Measurements from ENCODE around the gene PICK1. TPM values are rescaled to one million over a fixed set of nuclear protein-coding genes. Genes with fewer than 3 reads are reported as not detected.

Gene PICK1
- total and polyA plus RNA-seq, 2 donors (not counting 3 experiments of a cell fraction or from before 2014, with no cell fraction given) = 18.0 to 20.8 TPM

DNA sequence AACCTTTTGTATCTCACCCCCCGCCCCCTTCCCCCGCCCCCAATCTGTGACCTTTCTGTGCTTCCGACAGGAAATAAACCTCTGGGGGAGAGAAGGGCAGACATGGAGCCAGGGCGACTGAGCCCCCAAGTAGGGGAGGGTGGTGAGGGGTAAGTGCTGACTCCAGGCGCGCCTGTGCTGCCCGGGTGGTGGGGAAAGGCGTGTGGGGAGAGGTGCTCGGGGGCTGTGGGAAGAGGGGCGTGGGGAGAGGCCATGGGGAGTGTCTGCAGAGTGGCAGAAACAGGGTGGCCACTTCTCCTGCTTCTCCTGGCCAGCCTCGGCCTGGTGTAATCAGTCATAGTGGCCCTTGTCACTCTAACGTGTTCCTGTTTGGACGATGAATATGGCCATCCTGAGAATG is 18.8 kb downstream of the PICK1 start:
- no TSS peak for BruUV-seq (replicated peaks)
- Histone ChIP-seq H3K27me3 (ENCODE audit: control insufficient read depth in 2 of 2, insufficient read depth in 2 of 2, low read length in 2 of 2) (no peaks in the 10 kb centered on the region), H3K4me2 (ENCODE audit: insufficient read depth, low read length) (no peak overlapping the region), H3K4me1 (ENCODE audit: control insufficient read depth, extremely low read depth, insufficient read depth, low read length) (no peaks in the 10 kb centered on the region), H3K9ac (replicated peaks; ENCODE audit: extremely low read depth, insufficient read depth, low read length) (no peak overlapping the region), H2AFZ (ENCODE audit: low read depth, low read length) (no peak overlapping the region), H4K20me1 (replicated peaks; ENCODE audit: control insufficient read depth, extremely low read depth, insufficient read depth, low read length) (no peaks in the 10 kb centered on the region), H3K4me3 (replicated peaks in 1 of 3; ENCODE audit: insufficient read depth in 1 of 3, low read depth in 1 of 3, low read length in 3 of 3) (no peak overlapping the region), H3K27ac (ENCODE audit: insufficient read depth, low read depth, low read length) (no peak overlapping the region), H3K36me3 (ENCODE audit: control insufficient read depth in 2 of 2, extremely low read depth in 1 of 2, insufficient read depth in 2 of 2, low read length in 2 of 2) (peaks cover 0 to 6% of the 10 kb centered on the region in 2 experiments), H3K9me3 (replicated peaks; ENCODE audit: control insufficient read depth, insufficient read depth, low read length) (no peaks in the 10 kb centered on the region), H3K79me2 (ENCODE audit: control insufficient read depth, insufficient read depth, low read length) (no peaks in the 10 kb centered on the region), H3K9me1 (replicated peaks; ENCODE audit: control insufficient read depth, extremely low read depth, insufficient read depth, low read length) (no peaks in the 10 kb centered on the region)
- CTCF ChIA-PET = no interaction called here
- FAIRE-seq (no peak), DNase-seq (ENCODE audit: low read depth, low spot score) (no peak)
- no peak for TF ChIP-seq GATA2 (IDR thresholded peaks at IDR 0.05; ENCODE audit: insufficient read depth, insufficient read length, low read depth, low read length)
- no peak for TF ChIP-seq FOS (IDR thresholded peaks at IDR 0.05; ENCODE audit: borderline replicate concordance, insufficient read depth, low read length)
- TF ChIP-seq, protein P1, sequence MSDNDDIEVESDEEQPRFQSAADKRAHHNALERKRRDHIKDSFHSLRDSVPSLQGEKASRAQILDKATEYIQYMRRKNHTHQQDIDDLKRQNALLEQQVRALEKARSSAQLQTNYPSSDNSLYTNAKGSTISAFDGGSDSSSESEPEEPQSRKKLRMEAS (IDR thresholded peaks at IDR 0.05; ENCODE audit: insufficient read depth, insufficient read length) = no peak
- TF ChIP-seq, protein P2, sequence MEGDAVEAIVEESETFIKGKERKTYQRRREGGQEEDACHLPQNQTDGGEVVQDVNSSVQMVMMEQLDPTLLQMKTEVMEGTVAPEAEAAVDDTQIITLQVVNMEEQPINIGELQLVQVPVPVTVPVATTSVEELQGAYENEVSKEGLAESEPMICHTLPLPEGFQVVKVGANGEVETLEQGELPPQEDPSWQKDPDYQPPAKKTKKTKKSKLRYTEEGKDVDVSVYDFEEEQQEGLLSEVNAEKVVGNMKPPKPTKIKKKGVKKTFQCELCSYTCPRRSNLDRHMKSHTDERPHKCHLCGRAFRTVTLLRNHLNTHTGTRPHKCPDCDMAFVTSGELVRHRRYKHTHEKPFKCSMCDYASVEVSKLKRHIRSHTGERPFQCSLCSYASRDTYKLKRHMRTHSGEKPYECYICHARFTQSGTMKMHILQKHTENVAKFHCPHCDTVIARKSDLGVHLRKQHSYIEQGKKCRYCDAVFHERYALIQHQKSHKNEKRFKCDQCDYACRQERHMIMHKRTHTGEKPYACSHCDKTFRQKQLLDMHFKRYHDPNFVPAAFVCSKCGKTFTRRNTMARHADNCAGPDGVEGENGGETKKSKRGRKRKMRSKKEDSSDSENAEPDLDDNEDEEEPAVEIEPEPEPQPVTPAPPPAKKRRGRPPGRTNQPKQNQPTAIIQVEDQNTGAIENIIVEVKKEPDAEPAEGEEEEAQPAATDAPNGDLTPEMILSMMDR (IDR thresholded peaks at IDR 0.05; ENCODE audit: extremely low read depth in 1 of 2, insufficient read depth in 1 of 2, low read depth in 1 of 2, low read length in 2 of 2) = no peak
- TF ChIP-seq EZH2 (IDR thresholded peaks at IDR 0.05; ENCODE audit: borderline replicate concordance, low read depth, low read length, severe bottlenecking) = no peak
- intact Hi-C loops (cut with micrococcal nuclease) = no loop called here
- POLR2A ChIA-PET = no interaction called here
- dilution Hi-C loops (cut with MboI; ENCODE audit: extremely low pct_ligation_motif_present, low sequenced_read_pairs) = no loop called here

DNA sequence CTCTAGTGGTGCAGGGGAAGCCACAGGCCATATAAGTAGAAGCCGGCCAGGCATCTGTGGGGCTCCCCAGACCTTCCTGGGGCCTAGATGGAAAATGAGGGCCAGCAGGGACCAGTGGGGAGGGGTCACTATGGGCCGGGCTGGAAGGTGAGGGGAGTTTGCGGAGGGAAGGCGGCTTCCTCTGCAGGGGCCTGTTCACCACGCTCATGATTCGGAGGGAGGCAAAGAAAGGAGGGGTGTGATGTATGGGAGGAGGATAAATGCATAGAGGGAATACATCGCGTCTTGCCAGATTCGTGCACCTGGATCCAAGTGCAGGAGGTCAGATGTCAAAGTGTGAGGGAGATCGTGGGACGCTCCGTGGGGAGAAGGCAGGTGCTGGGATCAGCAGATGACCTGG is 19.9 kb downstream of the PICK1 start:
- POLR2A ChIA-PET = no interaction called here
- no peak overlapping the region for H3K9ac ChIP-seq (replicated peaks; ENCODE audit: extremely low read depth, insufficient read depth, low read length)
- dilution Hi-C loops (cut with MboI; ENCODE audit: extremely low pct_ligation_motif_present, low sequenced_read_pairs) (no loop called here), intact Hi-C loops (cut with micrococcal nuclease) (no loop called here)
- H3K27ac ChIP-seq (ENCODE audit: insufficient read depth, low read depth, low read length) = no peak overlapping the region
- no peaks in the 10 kb centered on the region for H4K20me1 ChIP-seq (replicated peaks; ENCODE audit: control insufficient read depth, extremely low read depth, insufficient read depth, low read length)
- peaks cover 0 to 6% of the 10 kb centered on the region in 2 experiments for H3K36me3 ChIP-seq (ENCODE audit: control insufficient read depth in 2 of 2, extremely low read depth in 1 of 2, insufficient read depth in 2 of 2, low read length in 2 of 2)
- no peaks in the 10 kb centered on the region for H3K9me3 ChIP-seq (replicated peaks; ENCODE audit: control insufficient read depth, insufficient read depth, low read length)
- DNase-seq (ENCODE audit: low read depth, low spot score) (no peak), FAIRE-seq (no peak)
- BruUV-seq (replicated peaks) = no TSS peak
- H3K4me2 ChIP-seq (ENCODE audit: insufficient read depth, low read length) = no peak overlapping the region
- no peak overlapping the region for H2AFZ ChIP-seq (ENCODE audit: low read depth, low read length)
- no peak overlapping the region for H3K4me3 ChIP-seq (replicated peaks in 1 of 3; ENCODE audit: insufficient read depth in 1 of 3, low read depth in 1 of 3, low read length in 3 of 3)
- CTCF ChIA-PET = no interaction called here
- H3K27me3 ChIP-seq (ENCODE audit: control insufficient read depth in 2 of 2, insufficient read depth in 2 of 2, low read length in 2 of 2) = peaks cover 3 to 6% of the 10 kb centered on the region in 2 experiments
- no peaks in the 10 kb centered on the region for H3K79me2 ChIP-seq (ENCODE audit: control insufficient read depth, insufficient read depth, low read length)
- peaks cover 5% of the 10 kb centered on the region for H3K4me1 ChIP-seq (ENCODE audit: control insufficient read depth, extremely low read depth, insufficient read depth, low read length)
- TF ChIP-seq, protein P2 (IDR thresholded peaks at IDR 0.05; ENCODE audit: extremely low read depth in 1 of 2, insufficient read depth in 1 of 2, low read depth in 1 of 2, low read length in 2 of 2) = no peak
- TF ChIP-seq POLR2AphosphoS5 (IDR thresholded peaks at IDR 0.05; ENCODE audit: insufficient read depth, low read depth, low read length) (no peak), POLR2A (IDR thresholded peaks at IDR 0.05; ENCODE audit: low read depth, low read length) (no peak), JUN (IDR thresholded peaks at IDR 0.05; ENCODE audit: borderline replicate concordance, insufficient read depth, insufficient read length, low read depth) (no peak)
- H3K9me1 ChIP-seq (replicated peaks; ENCODE audit: control insufficient read depth, extremely low read depth, insufficient read depth, low read length) = no peaks in the 10 kb centered on the region
